ENCODE data around the gene PLD3. TPM values are rescaled to one million over a fixed set of nuclear protein-coding genes. Genes with fewer than 3 reads are reported as not detected.
A peak's percentile ranks its signal among the peaks of the same experiment; 100 is the strongest.

PLD3 gene
- total RNA-seq, 2 donors from 2014 or later, result 328 to 639 TPM

DNA sequence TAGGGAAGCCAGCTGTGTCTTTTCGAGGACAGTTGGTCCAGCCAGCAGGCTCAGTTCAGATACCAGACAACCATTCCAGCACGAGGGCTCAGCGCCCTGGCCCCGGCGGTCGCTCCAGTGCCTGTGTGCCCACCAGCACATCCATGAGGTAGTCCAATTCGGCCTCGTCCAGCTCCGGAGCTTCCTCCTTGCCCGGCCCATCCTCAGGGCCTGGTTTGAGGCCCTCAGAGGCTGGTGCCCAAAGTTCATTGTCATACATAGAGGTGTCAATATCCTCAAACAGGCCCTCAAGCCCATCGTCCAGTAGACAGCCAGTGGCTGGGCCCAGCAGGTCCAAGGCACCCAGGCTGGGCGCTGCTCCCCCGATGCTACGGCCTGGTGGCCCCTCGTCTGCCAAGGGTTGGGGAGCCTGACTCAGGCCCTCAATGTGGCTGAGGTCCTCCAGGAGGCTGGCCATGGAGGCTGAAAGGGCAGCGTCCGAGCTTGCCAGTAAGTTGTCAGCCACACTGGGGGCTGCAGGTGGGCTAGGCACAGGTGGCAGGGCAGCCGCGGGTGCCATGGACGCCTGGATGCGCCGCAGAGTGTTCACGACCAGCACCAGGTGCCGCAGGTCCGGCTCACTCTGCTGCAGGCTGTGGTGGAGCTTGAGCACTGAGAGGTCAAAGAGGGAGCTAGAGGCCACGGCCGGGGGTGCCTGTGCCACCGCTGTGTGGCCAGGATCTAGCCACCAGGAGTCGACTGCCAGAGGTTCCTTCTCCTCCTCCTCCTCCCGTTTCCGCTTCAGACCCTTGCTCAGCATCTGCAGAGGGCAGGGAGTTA lies 74.5 kb downstream of the PLD3 start:
- peak overlapping the region; percentile 97 to 100 for H3K27ac ChIP-seq
- no peak overlapping the region for H3K4me3 ChIP-seq
- H3K36me3 ChIP-seq, result peaks cover 8 to 10% of the 10 kb centered on the region in 2 donors
- intact Hi-C loops (cut with DNase I), result no loop called here
- H3K27me3 ChIP-seq (replicated peaks; ENCODE audit: insufficient read depth), result no peaks in the 10 kb centered on the region
- H3K9me3 ChIP-seq, result no peaks in the 10 kb centered on the region
- DNase-seq (ENCODE audit: low spot score), result no peak
- TF ChIP-seq POLR2A (IDR thresholded peaks at IDR 0.05), result no peak
- no peak for TF ChIP-seq POLR2AphosphoS5 (IDR thresholded peaks at IDR 0.05)
- TF ChIP-seq, protein P1, sequence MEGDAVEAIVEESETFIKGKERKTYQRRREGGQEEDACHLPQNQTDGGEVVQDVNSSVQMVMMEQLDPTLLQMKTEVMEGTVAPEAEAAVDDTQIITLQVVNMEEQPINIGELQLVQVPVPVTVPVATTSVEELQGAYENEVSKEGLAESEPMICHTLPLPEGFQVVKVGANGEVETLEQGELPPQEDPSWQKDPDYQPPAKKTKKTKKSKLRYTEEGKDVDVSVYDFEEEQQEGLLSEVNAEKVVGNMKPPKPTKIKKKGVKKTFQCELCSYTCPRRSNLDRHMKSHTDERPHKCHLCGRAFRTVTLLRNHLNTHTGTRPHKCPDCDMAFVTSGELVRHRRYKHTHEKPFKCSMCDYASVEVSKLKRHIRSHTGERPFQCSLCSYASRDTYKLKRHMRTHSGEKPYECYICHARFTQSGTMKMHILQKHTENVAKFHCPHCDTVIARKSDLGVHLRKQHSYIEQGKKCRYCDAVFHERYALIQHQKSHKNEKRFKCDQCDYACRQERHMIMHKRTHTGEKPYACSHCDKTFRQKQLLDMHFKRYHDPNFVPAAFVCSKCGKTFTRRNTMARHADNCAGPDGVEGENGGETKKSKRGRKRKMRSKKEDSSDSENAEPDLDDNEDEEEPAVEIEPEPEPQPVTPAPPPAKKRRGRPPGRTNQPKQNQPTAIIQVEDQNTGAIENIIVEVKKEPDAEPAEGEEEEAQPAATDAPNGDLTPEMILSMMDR (IDR thresholded peaks at IDR 0.05), result no peak
- 89% methylated on average over 31 of the region's 31 CpGs for WGBS
- peaks cover 4% of the 10 kb centered on the region for H3K4me1 ChIP-seq (replicated peaks)

DNA sequence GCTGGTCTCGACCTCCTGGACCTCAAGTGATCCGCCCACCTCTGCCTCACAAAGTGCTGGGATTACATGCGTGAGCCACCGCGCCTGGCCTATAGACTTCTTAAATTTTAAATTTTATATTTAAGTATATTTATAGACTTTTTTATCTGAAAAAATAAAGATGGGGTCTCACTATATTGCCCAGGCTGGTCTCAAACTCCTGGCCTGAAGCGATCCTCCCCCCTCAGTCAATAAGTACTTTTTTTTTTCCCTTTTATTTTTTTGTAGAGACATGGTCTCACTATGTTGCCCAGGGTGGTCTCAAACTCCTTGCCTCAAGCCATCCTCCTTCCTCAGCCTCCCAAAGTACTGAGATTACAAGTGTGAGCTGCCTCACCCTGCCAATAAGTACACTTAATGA lies 75.4 kb downstream of the PLD3 start:
- TF ChIP-seq, protein P1 (IDR thresholded peaks at IDR 0.05), result no peak
- TF ChIP-seq POLR2AphosphoS5 (IDR thresholded peaks at IDR 0.05), result no peak
- no peak for TF ChIP-seq POLR2A (IDR thresholded peaks at IDR 0.05)
- no peaks in the 10 kb centered on the region for H3K9me3 ChIP-seq
- intact Hi-C loops (cut with DNase I), result loop anchor here (2.0 kb wide), 1 partner anchor 41 kb away; the partner anchor contains the start of gene BLVRB
- H3K27ac ChIP-seq, result peak overlapping the region; percentile 100
- H3K4me3 ChIP-seq, result no peak overlapping the region
- no peaks in the 10 kb centered on the region for H3K27me3 ChIP-seq (replicated peaks; ENCODE audit: insufficient read depth)
- no peak for DNase-seq (ENCODE audit: low spot score)
- H3K4me1 ChIP-seq (replicated peaks), result peaks cover 4% of the 10 kb centered on the region
- H3K36me3 ChIP-seq, result peaks cover 8 to 10% of the 10 kb centered on the region in 2 donors
- 96% methylated on average over 6 of the region's 6 CpGs for WGBS

DNA sequence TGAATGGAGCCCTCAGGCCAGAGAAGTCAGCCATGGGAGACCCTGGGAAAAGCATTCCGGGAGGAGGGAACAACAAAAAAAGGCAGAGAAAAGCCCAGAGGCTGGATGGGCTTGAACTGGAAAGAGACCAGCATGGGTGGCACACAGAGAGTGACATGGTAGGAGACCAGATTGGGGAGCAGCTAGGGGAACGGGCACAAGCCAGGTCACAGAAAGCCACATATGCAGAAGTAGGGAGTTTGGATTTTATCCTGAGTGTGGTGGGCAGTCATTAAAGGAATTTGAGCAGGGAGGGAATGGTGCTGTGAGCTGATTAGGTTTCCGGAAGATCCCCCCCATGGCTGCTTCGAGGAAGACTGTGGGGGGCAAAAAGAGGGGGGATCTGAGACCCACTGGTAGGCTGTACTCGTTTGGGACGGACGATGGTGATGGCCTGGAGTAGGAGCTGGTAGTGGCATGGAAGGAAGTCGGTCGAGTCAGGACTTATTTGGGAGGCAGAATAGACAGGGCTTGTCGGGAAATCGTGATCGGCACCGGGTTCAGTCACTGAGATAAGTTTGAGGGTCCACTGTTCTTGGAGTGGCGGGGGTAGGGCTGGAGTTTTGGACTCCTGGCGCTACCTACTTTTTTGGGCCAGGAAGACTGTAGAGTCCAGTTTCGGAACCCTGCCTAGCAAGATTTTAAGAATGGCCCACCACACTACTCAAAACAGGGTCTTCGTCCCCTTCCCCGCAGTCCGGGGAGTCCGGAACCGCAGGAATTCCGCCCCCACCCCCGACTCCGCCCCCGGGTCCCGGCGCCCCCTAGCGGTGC lies 76.3 kb downstream of the PLD3 start:
- TF ChIP-seq POLR2A (IDR thresholded peaks at IDR 0.05) (no peak), POLR2AphosphoS5 (IDR thresholded peaks at IDR 0.05) (no peak)
- TF ChIP-seq, protein P1 (IDR thresholded peaks at IDR 0.05), result peak in 1 of 4 experiments; percentile 96
- under 1% methylated on average over 21 of the region's 28 CpGs for WGBS
- Histone ChIP-seq H3K36me3 (peaks cover 8 to 10% of the 10 kb centered on the region in 2 donors), H3K9me3 (no peaks in the 10 kb centered on the region), H3K27me3 (replicated peaks; ENCODE audit: insufficient read depth) (no peaks in the 10 kb centered on the region), H3K4me1 (replicated peaks) (peaks cover 4% of the 10 kb centered on the region), H3K27ac (peak overlapping the region; percentile 100), H3K4me3 (peak overlapping the region; percentile 95 to 98)
- intact Hi-C loops (cut with DNase I), result loop anchor here (2.0 to 5.0 kb wide), 2 partner anchors 40 to 78 kb away; partner anchors contain the start of genes BLVRB, C19orf47 and PLD3
- no peak for DNase-seq (ENCODE audit: low spot score)

- intact Hi-C loops (cut with DNase I), result loop anchor here (2.0 to 5.0 kb wide), 2 partner anchors 39 to 78 kb away; partner anchors contain the start of genes BLVRB, C19orf47 and PLD3
- peak within 1 kb of the TSS; percentile 100 for H3K27ac ChIP-seq
- TF ChIP-seq, protein P1 (IDR thresholded peaks at IDR 0.05), result peak; percentile 67 to 92 (median 88)
- peak; percentile 100 for TF ChIP-seq POLR2A (IDR thresholded peaks at IDR 0.05)
- TF ChIP-seq POLR2AphosphoS5 (IDR thresholded peaks at IDR 0.05), result peak; percentile 100
- WGBS, result under 1% methylated on average over 64 of the region's 75 CpGs
- no peaks in the 10 kb centered on the region for H3K27me3 ChIP-seq (replicated peaks; ENCODE audit: insufficient read depth)
- H3K4me1 ChIP-seq (replicated peaks), result peaks cover 4% of the 10 kb centered on the region
- H3K9me3 ChIP-seq, result no peaks in the 10 kb centered on the region
- H3K36me3 ChIP-seq, result peaks cover 8 to 10% of the 10 kb centered on the region in 2 donors
- peak within 1 kb of the TSS; percentile 95 to 98 for H3K4me3 ChIP-seq
- DNase-seq (ENCODE audit: low spot score), result peak; percentile 100
Observed at GRCh38 chr19:40425450-40426287, 77.2 kb downstream of the PLD3 start, which contains the start of gene SERTAD1. SERTAD1 (minus strand) TSS chr19:40425992; CDS start chr19:40423546, 2,446 bp downstream.
